ENCODE measurements around the gene MAP1S.
"Not testable (repeated sequence)": the region's sequence is repeated elsewhere in the genome, so short reads cannot be mapped to it uniquely, and the experiment has no call there.

The MAP1S gene

DNA sequence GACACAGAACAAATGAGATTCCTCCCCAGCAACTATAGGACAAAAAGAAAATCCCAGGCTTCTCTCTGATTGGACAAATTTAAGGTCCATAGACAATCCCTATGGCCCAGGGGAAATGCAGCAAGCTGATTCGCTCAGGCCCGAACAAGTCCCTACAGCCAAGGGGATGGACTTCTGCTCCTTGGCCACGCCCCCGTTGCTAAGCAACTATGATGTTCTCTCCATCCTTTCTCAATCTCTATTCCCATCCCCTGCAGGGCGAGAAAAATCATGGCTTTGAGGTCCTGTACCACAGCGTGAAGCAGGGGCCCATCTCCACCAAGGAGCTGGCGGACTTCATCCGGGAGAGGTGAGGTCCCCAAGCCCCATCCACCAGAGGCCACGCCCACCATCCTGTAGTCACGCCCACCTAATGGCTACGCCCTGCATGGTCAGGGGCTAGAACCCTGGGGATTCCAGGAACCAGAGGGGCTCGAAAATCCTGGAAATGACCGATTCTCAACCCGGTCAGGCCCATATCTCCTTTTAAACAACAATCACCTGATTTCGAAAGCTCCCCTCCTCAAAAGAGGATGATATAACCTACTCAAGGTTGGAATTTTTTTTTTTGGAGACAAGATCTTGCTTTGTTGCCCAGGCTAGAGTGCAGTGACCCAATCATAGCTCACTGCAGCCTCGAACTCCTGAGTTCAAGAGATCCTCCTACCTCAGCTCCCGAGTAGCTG, 43.4 kb downstream of the MAP1S start:
- no peak for DNase-seq (ENCODE audit: low read depth in 1 of 2, low spot score in 1 of 2)

DNA sequence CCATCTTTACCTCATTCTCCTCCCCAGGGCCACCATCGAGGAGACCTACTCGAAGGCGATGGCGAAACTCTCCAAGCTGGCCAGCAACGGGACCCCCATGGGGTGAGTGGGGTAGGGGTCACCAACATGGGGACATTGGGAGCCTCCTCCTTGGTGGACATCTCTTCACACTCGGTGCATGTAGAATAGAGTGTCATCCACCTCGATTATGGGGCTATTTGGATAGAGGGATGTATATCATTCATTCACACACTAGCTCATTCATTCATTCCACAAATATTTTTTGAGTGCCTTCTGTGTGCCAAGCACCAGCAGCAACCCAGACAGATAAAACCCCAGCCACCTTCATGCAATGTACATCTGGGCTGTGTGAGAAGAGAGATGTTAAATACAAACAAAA, 45.1 kb downstream of the MAP1S start:
- DNase-seq (ENCODE audit: low read depth in 1 of 2, low spot score in 1 of 2), result no peak

DNA sequence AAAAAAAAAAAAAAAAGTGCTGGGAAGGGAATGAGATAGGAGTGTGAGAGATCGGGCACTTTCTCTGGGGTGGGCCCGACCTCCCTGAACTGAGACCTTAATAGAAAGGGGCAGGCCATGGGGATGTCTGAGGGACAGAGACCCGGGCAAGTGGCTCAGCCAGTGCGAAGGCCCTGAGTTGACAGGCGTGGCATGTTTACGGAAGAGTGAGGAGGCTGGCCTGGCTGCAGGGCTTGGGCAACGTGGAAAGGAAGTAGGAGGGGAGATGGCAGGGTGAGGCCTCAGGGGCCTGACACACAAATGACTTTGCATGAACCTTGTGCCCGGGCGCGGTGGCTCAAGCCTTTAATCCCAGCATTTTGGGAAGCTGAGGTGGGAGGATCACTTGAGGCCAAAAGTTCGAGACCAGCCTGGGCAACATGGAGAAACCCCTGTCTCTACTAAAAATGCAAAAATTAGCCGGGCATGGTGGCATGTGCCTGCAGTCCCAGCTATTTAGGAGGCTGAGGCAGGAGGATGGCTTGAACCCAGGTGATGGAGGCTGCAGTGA, 45.9 kb downstream of the MAP1S start:
- DNase-seq (ENCODE audit: low read depth in 1 of 2, low spot score in 1 of 2), result no peak

DNA sequence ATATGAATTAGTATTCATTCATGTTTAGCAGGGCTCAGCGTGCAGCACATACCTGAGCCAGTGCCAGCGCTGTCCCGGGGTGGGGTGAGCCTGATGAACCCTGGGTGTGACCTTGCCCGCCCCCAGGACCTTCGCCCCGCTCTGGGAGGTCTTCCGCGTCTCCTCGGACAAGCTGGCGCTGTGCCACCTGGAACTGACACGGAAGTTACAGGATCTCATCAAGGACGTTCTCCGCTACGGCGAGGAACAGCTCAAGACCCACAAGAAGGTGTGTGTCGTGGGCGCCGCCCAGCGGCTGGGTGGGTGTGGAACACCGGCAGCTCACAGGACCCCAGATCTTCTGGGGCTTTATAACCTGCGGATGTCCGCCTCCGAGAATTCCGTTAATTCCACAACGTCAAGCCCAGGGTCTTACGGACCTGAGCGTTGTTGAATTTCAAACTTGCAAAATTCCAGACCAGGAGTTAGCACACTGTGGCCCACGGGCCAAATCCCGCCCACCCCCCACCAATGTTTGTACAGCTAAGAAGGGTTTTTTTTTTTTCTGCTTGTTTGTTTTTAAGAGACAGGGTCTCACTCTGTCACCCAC, 47.4 kb downstream of the MAP1S start:
- DNase-seq (ENCODE audit: low read depth in 1 of 2, low spot score in 1 of 2), result no peak

DNA sequence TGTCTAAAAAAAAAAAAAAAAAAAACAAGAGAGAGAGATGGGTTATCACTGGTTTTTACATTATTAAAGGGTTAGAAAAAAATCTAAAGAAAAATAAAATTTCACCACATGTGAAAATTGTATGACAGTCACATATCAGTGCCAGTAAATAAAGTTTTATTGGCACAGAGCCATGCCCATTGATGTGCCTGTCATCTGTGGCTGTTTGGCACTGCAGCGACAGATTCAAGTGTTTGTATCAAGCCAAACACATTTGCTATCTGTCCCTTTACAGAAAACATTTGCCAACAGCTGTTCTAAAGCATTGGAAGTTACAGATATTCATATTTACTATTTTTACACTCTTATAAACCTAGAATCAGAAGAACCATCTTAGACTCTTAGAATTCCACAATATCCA, 48.3 kb downstream of the MAP1S start:
- no peak for DNase-seq (ENCODE audit: low read depth in 1 of 2, low spot score in 1 of 2)

DNA sequence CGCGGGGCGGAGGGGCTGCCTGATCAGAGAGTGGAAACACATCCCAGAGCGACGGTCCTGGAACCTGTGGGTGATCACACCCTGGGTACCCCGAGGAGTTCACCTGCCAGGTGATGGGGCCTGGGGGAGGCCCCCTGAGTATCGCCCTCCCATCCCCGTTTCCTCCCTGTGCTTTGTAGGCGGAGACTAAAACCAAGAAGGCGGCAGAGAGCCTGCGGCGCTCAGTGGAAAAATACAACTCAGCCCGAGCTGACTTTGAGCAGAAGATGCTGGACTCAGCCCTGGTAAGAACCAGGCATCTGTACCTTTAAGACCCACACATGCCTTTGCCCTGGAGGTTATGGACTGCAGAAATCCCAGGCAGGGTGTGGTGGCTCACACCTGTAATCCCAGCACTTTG, 51.3 kb downstream of the MAP1S start:
- DNase-seq (ENCODE audit: low read depth in 1 of 2, low spot score in 1 of 2), result no peak

DNA sequence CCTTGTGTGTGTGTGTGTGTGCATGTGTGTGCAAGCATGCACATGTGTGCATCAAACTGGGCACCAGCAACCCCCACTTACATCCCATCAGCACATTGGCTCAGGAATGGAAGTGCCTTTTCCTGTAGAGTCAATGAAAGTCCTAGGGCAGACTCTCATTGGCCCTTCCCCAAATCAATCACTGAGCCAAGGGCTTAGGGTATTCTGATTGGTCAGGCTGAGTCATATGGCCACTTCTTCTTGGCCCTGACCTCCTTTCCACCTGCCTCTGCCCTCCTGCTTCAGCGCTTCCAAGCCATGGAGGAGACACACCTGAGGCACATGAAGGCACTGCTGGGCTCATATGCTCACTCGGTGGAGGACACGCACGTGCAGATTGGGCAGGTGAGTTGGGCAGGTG, 52.9 kb downstream of the MAP1S start:
- no peak for DNase-seq (ENCODE audit: low read depth in 1 of 2, low spot score in 1 of 2)

DNA sequence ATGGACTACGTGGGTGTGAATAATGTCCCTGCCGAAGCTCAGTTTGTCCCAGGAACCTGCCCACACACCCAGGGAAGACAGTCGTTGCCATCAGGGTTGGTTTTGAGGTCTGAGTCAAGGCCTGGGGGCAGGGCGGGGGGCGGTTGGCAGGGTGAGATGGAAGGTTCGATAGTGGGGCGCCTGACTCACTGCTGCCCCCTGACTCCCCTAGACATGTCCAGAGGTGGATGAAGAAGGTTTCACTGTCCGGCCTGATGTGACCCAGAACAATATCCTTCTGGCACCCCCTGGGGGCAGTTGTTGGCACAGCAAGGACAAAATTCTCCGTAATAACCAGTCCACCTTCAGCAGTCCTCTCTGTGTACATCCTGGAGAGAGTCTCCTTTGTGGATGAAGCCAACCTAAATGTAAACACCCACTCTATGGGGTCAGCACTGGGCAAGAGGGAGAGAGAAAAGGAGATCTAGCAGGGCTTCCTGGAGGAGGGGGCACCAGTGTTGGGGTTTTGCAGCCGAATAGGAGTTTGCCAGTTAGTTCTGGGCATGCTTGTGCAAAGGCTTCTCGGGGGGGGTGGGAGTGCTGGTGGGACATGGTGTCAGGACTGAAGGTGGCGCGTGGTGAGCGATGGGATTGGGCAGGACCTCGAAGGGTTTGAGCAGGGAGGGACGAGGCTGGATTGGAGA, 56.1 kb downstream of the MAP1S start:
- no peak for DNase-seq (ENCODE audit: low read depth in 1 of 2, low spot score in 1 of 2)

DNA sequence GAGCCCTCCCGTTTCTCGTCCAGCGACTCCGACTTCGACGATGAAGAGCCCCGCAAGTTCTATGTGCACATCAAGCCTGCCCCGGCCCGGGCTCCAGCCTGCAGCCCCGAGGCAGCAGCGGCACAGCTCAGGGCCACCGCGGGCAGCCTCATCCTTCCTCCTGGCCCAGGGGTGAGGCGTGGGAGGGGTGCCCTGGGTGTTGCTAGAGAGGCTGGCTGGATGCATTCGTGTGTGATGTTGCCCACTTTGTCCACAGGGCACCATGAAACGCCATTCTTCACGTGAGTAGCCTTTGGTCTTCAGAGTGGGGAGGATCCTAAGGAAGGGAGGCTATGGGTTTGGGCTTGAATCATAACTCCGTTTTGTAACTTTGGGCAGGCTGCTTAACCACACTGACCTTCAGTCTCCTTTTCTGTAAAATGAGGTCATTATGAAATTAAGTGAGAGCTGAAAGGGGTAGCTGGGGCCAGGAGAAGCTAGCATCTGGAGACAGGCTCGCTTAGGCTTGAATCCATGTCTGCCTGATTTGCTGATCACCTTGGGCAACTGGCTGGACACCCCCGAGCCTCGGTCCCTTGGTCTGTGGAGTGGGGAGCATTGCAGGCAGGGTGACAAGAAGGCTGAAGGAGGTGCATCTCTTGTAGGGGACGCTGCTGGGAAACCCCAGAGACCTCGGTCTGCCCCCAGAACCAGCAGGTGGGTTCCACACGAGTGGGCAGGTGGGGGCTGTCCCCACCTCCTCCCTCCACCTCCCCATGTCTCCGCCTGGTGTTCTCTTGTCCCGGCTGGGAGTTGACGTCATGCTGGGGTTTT, 56.9 kb downstream of the MAP1S start:
- no peak for DNase-seq (ENCODE audit: low read depth in 1 of 2, low spot score in 1 of 2)

DNA sequence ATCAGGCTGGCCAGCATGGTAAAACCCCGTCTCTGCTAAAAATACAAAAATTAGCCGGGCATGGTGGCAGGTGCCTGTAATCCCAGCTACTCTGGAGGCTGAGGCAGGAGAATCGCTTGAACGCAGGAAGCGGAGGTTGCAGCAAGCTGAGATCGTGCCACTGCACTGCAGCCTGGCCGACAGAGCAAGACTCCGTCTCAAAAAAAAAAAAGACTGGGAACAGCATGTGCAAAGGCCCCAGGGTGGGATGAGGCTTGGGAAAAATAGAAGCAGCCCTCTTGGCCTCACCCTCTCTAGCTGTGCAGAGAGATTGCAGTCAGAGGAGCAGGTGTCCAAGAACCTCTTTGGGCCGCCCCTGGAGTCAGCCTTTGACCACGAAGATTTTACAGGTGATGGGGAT, 58.6 kb downstream of the MAP1S start:
- DNase-seq (ENCODE audit: low read depth in 1 of 2, low spot score in 1 of 2), result not testable (repeated sequence)

DNA sequence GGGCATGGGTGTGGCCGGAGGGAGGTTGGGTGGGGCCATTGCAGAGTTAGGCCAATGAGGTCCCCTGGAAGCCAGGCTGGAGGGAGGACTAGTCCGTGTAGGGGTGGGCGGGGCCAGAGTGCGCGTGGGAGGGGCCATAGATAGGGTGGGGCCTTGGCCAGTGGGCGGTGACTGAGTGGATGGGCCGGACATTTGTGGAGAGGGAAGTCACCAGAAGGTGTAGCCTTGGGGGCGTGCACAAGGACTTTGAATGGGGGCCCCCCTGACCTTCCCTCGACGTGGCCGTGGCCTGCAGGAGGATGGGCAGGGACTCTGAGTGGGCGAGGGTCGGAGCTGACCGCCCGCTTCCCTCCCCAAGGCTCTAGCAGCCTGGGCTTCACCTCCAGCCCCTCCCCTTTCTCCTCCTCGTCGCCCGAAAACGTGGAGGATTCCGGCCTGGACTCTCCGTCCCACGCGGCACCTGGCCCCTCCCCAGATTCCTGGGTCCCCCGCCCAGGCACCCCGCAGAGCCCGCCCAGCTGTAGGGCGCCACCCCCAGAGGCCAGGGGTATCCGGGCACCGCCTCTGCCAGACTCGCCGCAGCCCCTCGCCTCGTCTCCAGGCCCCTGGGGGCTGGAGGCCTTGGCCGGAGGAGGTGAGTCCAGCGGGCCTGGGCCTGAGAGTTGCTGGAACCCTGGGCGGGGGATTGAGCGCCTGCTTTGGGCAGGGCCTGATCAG, 59.1 kb downstream of the MAP1S start:
- peak in 1 of 2 donors; percentile 33 for DNase-seq (ENCODE audit: low read depth in 1 of 2, low spot score in 1 of 2)

DNA sequence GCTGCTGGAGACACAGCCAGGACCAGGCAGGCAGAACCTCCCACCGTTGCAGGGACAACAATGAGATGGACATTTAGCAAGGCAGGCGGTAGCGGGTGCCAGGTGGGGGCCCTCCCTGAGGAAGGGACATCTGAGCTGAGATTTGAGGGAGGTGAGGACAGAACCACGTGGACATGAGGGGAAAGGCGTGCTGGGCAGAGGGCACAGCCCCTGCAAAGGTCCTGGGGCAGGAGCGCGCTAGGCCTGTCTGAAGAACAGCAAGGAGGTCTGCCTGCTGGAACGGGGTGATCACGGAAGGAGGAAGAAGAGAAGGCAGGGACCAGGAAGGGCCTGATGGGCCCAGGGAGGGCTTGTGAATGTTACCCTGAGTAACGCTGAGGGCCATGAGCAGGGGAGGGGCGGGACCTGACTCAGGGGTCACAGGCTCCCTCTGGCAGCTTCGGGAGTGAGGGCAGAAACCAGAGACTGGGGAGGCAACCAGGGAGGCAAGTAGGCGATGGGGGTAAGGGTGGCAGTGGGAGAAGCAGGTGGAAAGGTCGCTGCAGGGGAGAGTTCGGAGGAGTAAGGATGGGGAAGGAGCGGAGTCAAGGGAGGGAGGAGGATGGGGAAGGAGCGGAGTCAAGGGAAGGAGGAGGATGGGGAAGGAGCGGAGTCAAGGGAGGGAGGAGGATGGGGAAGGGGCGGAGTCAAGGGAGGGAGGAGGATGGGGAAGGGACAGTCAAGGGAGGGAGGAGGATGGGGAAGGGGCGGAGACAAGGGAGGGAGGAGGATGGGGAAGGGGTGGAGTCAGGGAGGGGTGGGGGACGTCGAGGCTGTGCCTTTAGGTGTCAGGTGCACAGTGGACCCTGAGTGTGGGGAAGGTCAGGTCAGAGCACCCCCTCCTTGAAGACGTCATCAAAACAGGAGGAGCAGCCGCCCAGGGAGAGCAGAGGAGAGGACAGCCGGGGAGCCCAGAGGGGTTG, 60.0 kb downstream of the MAP1S start:
- DNase-seq (ENCODE audit: low read depth in 1 of 2, low spot score in 1 of 2), result no peak

DNA sequence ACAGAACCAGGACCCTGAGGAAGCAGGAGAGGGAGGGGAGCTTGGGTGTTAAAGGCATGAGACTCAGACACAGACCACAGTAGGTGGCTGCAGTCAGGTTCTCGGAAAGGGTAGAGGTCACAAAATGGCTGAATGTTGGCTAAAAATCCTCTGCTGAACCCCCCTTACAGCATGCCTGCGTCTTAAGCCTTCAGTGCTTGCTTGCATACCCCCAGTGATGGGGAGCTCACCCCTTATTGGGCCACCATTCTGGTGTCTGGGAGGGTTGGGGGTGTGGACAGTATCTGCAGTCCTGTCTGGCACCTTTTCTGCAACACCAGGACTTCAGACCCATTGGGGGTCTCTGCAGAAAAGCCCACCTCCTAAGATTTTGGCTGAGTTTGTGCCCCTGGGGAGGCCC, 61.5 kb downstream of the MAP1S start:
- no peak for DNase-seq (ENCODE audit: low read depth in 1 of 2, low spot score in 1 of 2)

DNA sequence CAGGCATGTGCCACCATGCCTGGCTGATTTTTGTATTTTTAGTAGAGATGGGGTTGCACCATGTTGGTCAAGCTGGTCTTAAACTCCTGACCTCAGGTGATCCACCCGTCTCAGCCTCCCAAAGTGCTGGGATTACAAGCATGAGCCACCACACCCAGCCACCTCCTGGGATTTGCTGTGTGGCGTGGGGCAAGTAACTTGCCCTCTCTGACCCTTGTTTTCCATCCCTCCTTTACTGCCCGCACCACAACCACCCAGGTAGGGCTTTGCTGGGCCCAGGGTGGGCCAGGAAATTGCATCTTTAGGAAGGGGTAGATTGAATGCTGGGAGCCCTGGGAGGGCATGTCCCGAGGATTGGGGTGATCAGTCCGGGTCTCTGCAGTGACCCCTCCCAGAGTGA, 64.4 kb downstream of the MAP1S start:
- DNase-seq (ENCODE audit: low read depth in 1 of 2, low spot score in 1 of 2), result not testable (repeated sequence)
